Transverse colon (tissue), 4 donors: ENCODE data around the gene PDK2.

Source experiments
- CTCF ChIP-seq, 5 experiments: fragments of 200-600 bp in 3 of 5; fragments of 450-650 bp in 2 of 5; sonication (generic) in 3 of 5; IDR thresholded peaks; 1 replicate in 2 of 5; 2 replicates in 3 of 5; pipeline ENCODE4 v1.5.1; 2016 to 2017; ENCODE audit warnings: antibody characterized with exemption in 5 of 5, inconsistent platforms in 3 of 5, mild to moderate bottlenecking in 2 of 5, moderate library complexity in 1 of 5
- EP300 ChIP-seq: sonication (generic); formaldehyde crosslinking; IDR thresholded peaks from one replicate; pipeline ENCODE4 v1.6.1; 2017; ENCODE audit warnings: antibody characterized with exemption, low read depth
- POLR2A ChIP-seq: fragments of 450-650 bp; IDR thresholded peaks from one replicate; pipeline ENCODE4 v1.6.1; 2016; ENCODE audit warnings: antibody characterized with exemption, mild to moderate bottlenecking, moderate library complexity
- POLR2AphosphoS5 ChIP-seq, 3 donors: sonication (generic); formaldehyde crosslinking; IDR thresholded peaks; one replicate each; pipeline ENCODE4 v1.6.1; 2016; ENCODE audit warnings: antibody characterized with exemption in 3 of 3

- TF ChIP-seq EP300 (no peak), CTCF (IDR thresholded peaks at IDR 0.05) (peak; percentile 93 to 97 (median 95)), POLR2A (no peak), POLR2AphosphoS5 (IDR thresholded peaks at IDR 0.05) (peak in 2 of 3 donors; percentile 20 to 39)
Observed at GRCh38 chr17:50094243-50094752, 853 bp upstream of the PDK2 start.
